BJ (cell line): ENCODE measurements around the gene PTGIS. TPM values are rescaled to one million over a fixed set of nuclear protein-coding genes. Genes with fewer than 3 reads are reported as not detected.

Source experiments
- CTCF ChIA-PET: fragments of 350-600 bp; formaldehyde crosslinking; extraction: SDS; loops from one replicate; lab custom pipeline; 2021; ENCODE audit warnings: antibody characterized with exemption, inconsistent platforms; lab: Yijun Ruan, JAX
- POLR2A ChIA-PET: fragments of 300-600 bp; sonication (Branson Sonifier 250); formaldehyde crosslinking; extraction: SDS; loops from one replicate; lab custom pipeline; 2021; ENCODE audit warnings: antibody characterized with exemption; lab: Charles Lee
- DNase-seq: peaks from one replicate; pipeline ENCODE4 v3.0.0-alpha.2; 2011; ENCODE audit warnings: low read depth
- H3K27me3 ChIP-seq: 2 replicates; pipeline ENCODE4 v1.6.0; 2011; ENCODE audit warnings: low read length; ENCODE audit not compliant: control insufficient read depth, insufficient read depth
- H3K36me3 ChIP-seq: 2 replicates; pipeline ENCODE4 v1.5.1; 2011; ENCODE audit warnings: low read length; ENCODE audit not compliant: control insufficient read depth, insufficient read depth
- H3K4me3 ChIP-seq: 2 replicates; pipeline ENCODE4 v1.5.1; 2011; ENCODE audit warnings: low read depth, mild to moderate bottlenecking, control low read depth, low read length
- polyA plus RNA-seq: library from polyadenylated mRNA; depleted of rRNA; stranded (reverse); fragments of >200 nt; gene quantifications from 2 replicates; pipeline ENCODE4 v1.2.3, GENCODE V29; 2011
- TF ChIP-seq, protein P1 (sequence below): IDR thresholded peaks from 2 replicates; pipeline ENCODE4 v1.5.1; 2011; ENCODE audit warnings: low read depth, mild to moderate bottlenecking, control low read depth, inconsistent platforms, low read length, moderate library complexity; ENCODE audit not compliant: insufficient read depth

PTGIS gene
- polyA plus RNA-seq, 1 experiment: 39.0 TPM

DNA sequence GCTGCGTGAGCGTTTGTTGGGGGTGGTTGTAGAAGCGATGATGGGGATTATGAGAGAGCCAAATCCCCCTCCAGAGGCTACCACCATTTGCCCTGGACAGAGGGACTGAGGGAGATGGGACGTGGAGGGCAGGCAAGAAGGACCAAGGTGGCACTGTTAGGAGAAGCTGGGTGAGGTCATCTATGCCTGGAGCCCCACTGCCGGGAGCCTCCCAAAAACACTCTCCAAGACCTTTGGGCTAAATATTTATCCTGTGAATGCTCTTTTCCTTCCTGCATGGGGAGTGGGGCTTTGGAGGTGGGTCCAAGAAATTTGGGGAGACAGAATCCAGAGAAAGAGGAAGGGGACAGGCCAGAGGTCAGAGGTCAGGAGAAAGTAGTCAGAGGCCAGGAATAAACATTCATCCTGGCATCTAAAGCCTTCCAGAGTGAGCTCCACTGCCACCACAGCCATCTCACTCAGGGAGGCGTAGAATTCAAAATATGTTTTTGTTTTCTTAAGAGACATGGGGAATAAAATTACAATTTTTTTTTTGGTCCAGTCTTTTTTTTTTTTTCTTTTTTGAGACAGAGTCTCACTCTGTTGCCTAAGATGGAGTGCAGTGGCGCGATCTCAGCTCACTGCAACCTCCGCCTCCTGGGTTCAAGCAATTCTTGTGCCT is 17.8 kb upstream of the PTGIS start:
- H3K36me3 ChIP-seq: no peaks in the 10 kb centered on the region
- TF ChIP-seq, protein P1, sequence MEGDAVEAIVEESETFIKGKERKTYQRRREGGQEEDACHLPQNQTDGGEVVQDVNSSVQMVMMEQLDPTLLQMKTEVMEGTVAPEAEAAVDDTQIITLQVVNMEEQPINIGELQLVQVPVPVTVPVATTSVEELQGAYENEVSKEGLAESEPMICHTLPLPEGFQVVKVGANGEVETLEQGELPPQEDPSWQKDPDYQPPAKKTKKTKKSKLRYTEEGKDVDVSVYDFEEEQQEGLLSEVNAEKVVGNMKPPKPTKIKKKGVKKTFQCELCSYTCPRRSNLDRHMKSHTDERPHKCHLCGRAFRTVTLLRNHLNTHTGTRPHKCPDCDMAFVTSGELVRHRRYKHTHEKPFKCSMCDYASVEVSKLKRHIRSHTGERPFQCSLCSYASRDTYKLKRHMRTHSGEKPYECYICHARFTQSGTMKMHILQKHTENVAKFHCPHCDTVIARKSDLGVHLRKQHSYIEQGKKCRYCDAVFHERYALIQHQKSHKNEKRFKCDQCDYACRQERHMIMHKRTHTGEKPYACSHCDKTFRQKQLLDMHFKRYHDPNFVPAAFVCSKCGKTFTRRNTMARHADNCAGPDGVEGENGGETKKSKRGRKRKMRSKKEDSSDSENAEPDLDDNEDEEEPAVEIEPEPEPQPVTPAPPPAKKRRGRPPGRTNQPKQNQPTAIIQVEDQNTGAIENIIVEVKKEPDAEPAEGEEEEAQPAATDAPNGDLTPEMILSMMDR: no peak
- ChIA-PET POLR2A (interaction anchor here (0.7 kb wide), 1 partner anchor 9 kb away, joined by 5 read pairs; no protein-coding TSS in a partner anchor), CTCF (interaction anchor here (0.6 to 5.4 kb wide), 8 partner anchors 9 to 255 kb away, joined by 3 to 31 read pairs (median 4); no protein-coding TSS in a partner anchor)
- no peaks in the 10 kb centered on the region for H3K27me3 ChIP-seq
- no peak for DNase-seq
- no peak overlapping the region for H3K4me3 ChIP-seq

DNA sequence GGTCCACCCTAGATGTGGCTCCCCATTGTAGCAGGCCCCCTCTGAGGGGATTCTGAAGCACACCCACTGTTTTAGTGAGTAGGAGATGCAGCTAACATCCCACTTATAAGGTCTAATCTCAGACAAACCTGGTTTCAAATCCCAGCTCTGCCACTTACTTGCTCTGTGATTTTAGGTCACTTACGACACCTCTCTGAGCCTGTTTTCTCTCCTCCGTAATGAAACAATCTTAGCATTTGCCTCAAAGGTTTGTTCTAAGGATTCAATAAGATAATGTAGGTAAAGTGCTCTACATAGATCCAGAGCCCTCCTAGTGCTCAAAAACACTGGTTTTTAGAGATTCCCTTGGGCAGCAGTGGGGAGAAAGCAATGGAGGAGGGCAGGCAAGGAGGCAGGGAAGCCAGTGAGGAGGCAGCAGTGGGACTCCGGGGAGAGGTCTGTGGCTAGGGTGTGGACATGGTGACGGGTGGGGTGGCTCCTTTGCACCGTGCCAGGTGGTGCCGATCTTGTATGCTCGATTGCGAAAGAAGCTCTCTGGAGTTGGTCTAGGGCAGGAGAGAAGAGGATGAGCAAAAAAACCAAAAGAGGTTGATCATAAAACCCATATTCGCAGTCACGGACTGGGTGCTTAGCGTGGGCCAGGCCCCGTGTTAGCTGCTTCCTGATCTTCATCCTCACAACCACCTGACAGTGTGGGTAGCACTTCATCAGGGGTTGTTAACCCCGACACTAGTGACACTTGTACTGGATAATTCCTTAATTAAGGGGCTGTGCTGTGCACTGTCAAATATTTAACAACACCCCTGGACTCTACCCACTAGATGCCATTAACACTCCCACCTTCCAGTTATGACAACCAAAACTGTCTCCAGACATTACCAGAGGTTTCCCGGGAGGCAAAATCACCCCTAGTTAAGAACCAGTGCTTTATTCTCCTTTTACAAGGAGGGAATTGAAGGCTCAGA is 16.8 kb upstream of the PTGIS start:
- no peak overlapping the region for H3K4me3 ChIP-seq
- POLR2A ChIA-PET: no interaction called here
- DNase-seq: no peak
- CTCF ChIA-PET: interaction anchor here (0.7 to 5.4 kb wide), 9 partner anchors 9 to 48 kb away, joined by 3 to 31 read pairs (median 4); no protein-coding TSS in a partner anchor
- TF ChIP-seq, protein P1: no peak
- no peaks in the 10 kb centered on the region for H3K27me3 ChIP-seq
- H3K36me3 ChIP-seq: no peaks in the 10 kb centered on the region

DNA sequence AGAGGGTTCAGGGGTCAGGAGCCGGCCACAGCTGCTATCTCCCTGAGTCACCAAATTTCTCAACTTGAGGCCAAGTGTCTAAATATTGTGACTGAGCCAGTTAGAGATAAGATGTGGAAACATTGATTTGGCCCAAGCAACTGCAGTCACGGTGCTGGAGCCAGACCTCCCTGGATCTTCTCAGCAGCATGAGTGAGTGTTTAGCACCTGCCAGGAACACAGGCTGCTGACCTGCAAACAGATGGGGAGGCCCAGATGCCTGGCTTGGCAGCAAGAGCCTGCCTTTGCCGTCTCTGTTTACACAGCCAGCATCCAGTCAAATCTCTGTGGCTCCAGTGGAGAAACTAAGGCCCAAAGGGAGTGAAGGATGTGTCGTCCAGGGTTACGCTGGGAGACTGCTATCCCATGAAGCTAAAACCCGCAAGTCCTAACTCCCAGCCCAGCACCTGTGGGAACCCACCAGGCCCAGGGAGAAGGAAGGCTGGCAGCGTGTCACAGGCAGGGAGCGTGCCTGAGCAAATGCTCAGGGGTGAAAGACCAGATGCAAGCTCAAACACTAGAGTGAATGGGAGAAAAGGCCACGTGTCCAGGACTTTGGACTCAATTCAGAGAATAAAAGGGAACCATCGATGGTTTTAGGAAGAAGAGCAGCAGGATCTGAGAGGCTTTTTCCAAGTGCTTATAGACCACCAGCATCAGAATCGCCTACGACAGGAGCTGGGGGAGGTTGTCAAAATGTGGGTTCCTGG is 15.9 kb upstream of the PTGIS start:
- peak; percentile 85 for DNase-seq
- Histone ChIP-seq H3K4me3 (no peak overlapping the region), H3K36me3 (no peaks in the 10 kb centered on the region), H3K27me3 (no peaks in the 10 kb centered on the region)
- TF ChIP-seq, protein P1: peak; percentile 12; the same call in 1 of the 2 replicates
- CTCF ChIA-PET: interaction anchor here (0.6 to 5.4 kb wide), 8 partner anchors 10 to 47 kb away, joined by 3 to 31 read pairs (median 4); no protein-coding TSS in a partner anchor
- POLR2A ChIA-PET: interaction anchor here (0.6 kb wide), 2 partner anchors 8 to 32 kb away, joined by 3 to 4 read pairs; no protein-coding TSS in a partner anchor

DNA sequence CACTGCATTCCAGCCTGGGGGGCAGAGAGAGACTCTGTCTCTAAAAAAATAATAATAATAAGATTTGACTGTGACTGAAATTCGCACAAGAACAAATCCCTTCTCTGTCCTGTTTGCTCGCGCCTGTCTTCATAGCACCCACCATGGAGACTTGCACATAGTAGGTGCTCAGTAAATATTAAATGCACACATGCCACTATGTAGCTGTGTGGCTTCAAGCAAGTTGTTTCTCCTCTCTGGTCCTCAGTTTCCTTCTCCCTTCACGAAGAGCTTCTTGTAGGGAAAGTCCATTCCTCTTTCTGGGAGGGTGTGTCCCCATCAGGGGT is 15.4 kb upstream of the PTGIS start:
- CTCF ChIA-PET: interaction anchor here (0.6 to 5.4 kb wide), 6 partner anchors 21 to 41 kb away, joined by 3 to 31 read pairs (median 5); no protein-coding TSS in a partner anchor
- no peak for DNase-seq
- POLR2A ChIA-PET: no interaction called here
- Histone ChIP-seq H3K36me3 (no peaks in the 10 kb centered on the region), H3K27me3 (no peaks in the 10 kb centered on the region), H3K4me3 (no peak overlapping the region)
- TF ChIP-seq, protein P1: no peak
